ENCODE measurements around the gene MRPL50. TPM values are rescaled to one million over a fixed set of nuclear protein-coding genes. Genes with fewer than 3 reads are reported as not detected.

MRPL50 gene
- total and polyA plus RNA-seq, 2 donors (not counting 1 experiment from before 2014, with no cell fraction given): 4.0 to 18.0 TPM

DNA sequence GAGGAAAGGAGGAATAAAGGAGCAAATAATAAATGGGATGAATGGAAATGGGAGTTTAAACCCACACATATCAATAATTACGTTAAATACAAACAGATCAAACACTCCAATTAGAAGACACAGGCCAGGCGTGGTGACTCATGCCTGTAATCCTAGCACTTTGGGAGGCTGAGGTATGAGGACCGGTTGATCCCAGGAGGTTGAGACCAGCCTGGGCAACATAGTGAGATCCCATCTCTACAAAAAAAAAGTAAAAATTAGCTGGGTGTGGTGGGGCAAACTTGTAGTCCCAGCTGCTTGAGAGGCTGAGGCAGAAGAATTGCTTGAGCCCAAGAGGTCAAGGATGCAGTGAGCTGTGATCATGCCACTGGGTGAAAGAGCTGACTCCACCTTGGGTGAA, 17.3 kb downstream of the MRPL50 start:
- no peaks in the 10 kb centered on the region for H3K4me1 Mint-ChIP-seq
- no CpG with 5 or more reads among the region's 3 CpGs for WGBS (ENCODE audit: insufficient coverage)
- Histone ChIP-seq H4K20me1 (ENCODE audit: control insufficient read depth, insufficient read depth, low read length, poor library complexity, severe bottlenecking) (no peaks in the 10 kb centered on the region), H3K9me3 (ENCODE audit: control extremely low read depth in 1 of 3, control insufficient read depth in 2 of 3, insufficient read depth in 1 of 3, low read length in 2 of 3) (peaks cover 0 to 6% (median 0%) of the 10 kb centered on the region in 3 donors), H3K27ac (ENCODE audit: low read length in 2 of 2) (no peak overlapping the region), H3K4me2 (replicated peaks; ENCODE audit: low read depth, low read length, poor library complexity, severe bottlenecking) (no peak overlapping the region), H3K9ac (ENCODE audit: low read length) (no peak overlapping the region), H3K27me3 (replicated peaks in 1 of 4; ENCODE audit: control extremely low read depth in 1 of 4, control insufficient read depth in 3 of 4, insufficient read depth in 4 of 4, low read length in 3 of 4) (no peaks in the 10 kb centered on the region), H3K79me2 (ENCODE audit: control insufficient read depth, insufficient read depth, low read length) (no peaks in the 10 kb centered on the region), H3K36me3 (replicated peaks in 1 of 2; ENCODE audit: control extremely low read depth in 1 of 2, control insufficient read depth in 1 of 2, extremely low read depth in 1 of 2, insufficient read depth in 2 of 2, low read length in 1 of 2) (no peaks in the 10 kb centered on the region), H3K4me1 (ENCODE audit: control insufficient read depth in 2 of 2, insufficient read depth in 2 of 2, low read length in 2 of 2) (no peaks in the 10 kb centered on the region), H2AFZ (ENCODE audit: insufficient read depth, low read depth, low read length, poor library complexity, severe bottlenecking) (no peak overlapping the region), H3K4me3 (ENCODE audit: control extremely low read depth in 1 of 5, extremely low read depth in 1 of 5, insufficient read depth in 1 of 5, low read depth in 2 of 5, low read length in 4 of 5) (no peak overlapping the region)
- no peak for DNase-seq
- ATAC-seq (ENCODE audit: low read depth): no peak
- intact Hi-C loops (cut with micrococcal nuclease): no loop called here
- peaks cover 22% of the 10 kb centered on the region for H3K27me3 Mint-ChIP-seq
- POLR2A ChIA-PET: no interaction called here
- no peak overlapping the region for H3K4me3 Mint-ChIP-seq
- no peak overlapping the region for H3K27ac Mint-ChIP-seq
- CTCF ChIA-PET: no interaction called here
- TF ChIP-seq, protein P1, sequence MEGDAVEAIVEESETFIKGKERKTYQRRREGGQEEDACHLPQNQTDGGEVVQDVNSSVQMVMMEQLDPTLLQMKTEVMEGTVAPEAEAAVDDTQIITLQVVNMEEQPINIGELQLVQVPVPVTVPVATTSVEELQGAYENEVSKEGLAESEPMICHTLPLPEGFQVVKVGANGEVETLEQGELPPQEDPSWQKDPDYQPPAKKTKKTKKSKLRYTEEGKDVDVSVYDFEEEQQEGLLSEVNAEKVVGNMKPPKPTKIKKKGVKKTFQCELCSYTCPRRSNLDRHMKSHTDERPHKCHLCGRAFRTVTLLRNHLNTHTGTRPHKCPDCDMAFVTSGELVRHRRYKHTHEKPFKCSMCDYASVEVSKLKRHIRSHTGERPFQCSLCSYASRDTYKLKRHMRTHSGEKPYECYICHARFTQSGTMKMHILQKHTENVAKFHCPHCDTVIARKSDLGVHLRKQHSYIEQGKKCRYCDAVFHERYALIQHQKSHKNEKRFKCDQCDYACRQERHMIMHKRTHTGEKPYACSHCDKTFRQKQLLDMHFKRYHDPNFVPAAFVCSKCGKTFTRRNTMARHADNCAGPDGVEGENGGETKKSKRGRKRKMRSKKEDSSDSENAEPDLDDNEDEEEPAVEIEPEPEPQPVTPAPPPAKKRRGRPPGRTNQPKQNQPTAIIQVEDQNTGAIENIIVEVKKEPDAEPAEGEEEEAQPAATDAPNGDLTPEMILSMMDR (IDR thresholded peaks at IDR 0.05): no peak
- TF ChIP-seq EZH2 (IDR thresholded peaks at IDR 0.05; ENCODE audit: borderline replicate concordance, insufficient read depth, low read depth, low read length, poor library complexity, severe bottlenecking): no peak
- peaks cover 9% of the 10 kb centered on the region for H3K9me3 Mint-ChIP-seq (ENCODE audit: insufficient read depth)

DNA sequence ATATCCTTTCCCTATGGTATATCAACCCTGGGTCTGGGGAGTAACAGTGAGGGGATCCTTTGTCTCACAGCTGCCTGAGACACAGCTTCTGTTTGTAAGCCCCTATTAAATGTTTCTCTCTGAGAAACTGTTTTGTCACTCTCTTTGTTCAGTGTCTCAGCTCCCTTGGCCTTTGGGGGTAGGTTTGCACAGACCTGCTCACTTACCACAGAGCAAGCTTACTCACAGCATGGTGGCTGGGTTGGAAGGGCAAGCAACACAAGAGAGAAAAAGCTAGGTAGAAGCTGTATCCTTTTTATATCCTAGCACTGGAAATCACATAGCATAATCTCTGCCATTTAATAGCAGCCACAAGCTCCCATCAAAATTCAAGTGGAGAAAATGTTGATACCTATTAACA, 18.1 kb downstream of the MRPL50 start:
- no peak for TF ChIP-seq EZH2 (IDR thresholded peaks at IDR 0.05; ENCODE audit: borderline replicate concordance, insufficient read depth, low read depth, low read length, poor library complexity, severe bottlenecking)
- TF ChIP-seq, protein P1 (IDR thresholded peaks at IDR 0.05): no peak
- Mint-ChIP-seq H3K4me3 (no peak overlapping the region), H3K27ac (no peak overlapping the region), H3K9me3 (ENCODE audit: insufficient read depth) (peaks cover 7% of the 10 kb centered on the region), H3K4me1 (no peaks in the 10 kb centered on the region), H3K27me3 (peaks cover 26% of the 10 kb centered on the region)
- Histone ChIP-seq H3K9me3 (ENCODE audit: control extremely low read depth in 1 of 3, control insufficient read depth in 2 of 3, insufficient read depth in 1 of 3, low read length in 2 of 3) (peaks cover 0 to 4% (median 0%) of the 10 kb centered on the region in 3 donors), H4K20me1 (ENCODE audit: control insufficient read depth, insufficient read depth, low read length, poor library complexity, severe bottlenecking) (no peaks in the 10 kb centered on the region), H3K4me3 (ENCODE audit: control extremely low read depth in 1 of 5, extremely low read depth in 1 of 5, insufficient read depth in 1 of 5, low read depth in 2 of 5, low read length in 4 of 5) (no peak overlapping the region), H3K4me1 (ENCODE audit: control insufficient read depth in 2 of 2, insufficient read depth in 2 of 2, low read length in 2 of 2) (no peaks in the 10 kb centered on the region), H3K79me2 (ENCODE audit: control insufficient read depth, insufficient read depth, low read length) (no peaks in the 10 kb centered on the region), H3K4me2 (replicated peaks; ENCODE audit: low read depth, low read length, poor library complexity, severe bottlenecking) (no peak overlapping the region), H2AFZ (ENCODE audit: insufficient read depth, low read depth, low read length, poor library complexity, severe bottlenecking) (no peak overlapping the region), H3K27me3 (replicated peaks in 1 of 4; ENCODE audit: control extremely low read depth in 1 of 4, control insufficient read depth in 3 of 4, insufficient read depth in 4 of 4, low read length in 3 of 4) (no peaks in the 10 kb centered on the region), H3K36me3 (replicated peaks in 1 of 2; ENCODE audit: control extremely low read depth in 1 of 2, control insufficient read depth in 1 of 2, extremely low read depth in 1 of 2, insufficient read depth in 2 of 2, low read length in 1 of 2) (no peaks in the 10 kb centered on the region), H3K27ac (ENCODE audit: low read length in 2 of 2) (no peak overlapping the region), H3K9ac (ENCODE audit: low read length) (no peak overlapping the region)
- DNase-seq (no peak), ATAC-seq (ENCODE audit: low read depth) (no peak)
- ChIA-PET POLR2A (no interaction called here), CTCF (no interaction called here)
- intact Hi-C loops (cut with micrococcal nuclease): no loop called here

Measured in B cell (primary cell).